Astrocyte of the cerebellum (primary cell): ENCODE data around the gene ABCB8.
"Not testable (repeated sequence)": the region's sequence is repeated elsewhere in the genome, so short reads cannot be mapped to it uniquely, and the experiment has no call there.

ENCODE experiments used
- DNase-seq: peaks from one replicate; pipeline ENCODE4 v3.0.0-alpha.2; 2011; ENCODE audit warnings: low read depth
- H3K4me3 ChIP-seq: 2 replicates; pipeline ENCODE4 v1.5.1; 2011; ENCODE audit warnings: mild to moderate bottlenecking, low read depth, low read length, moderate library complexity
- in situ Hi-C: cut with HindIII; loops from 2 replicates; pipeline ENCODE4 v1.10.0; 2017; ENCODE audit warnings: low sequenced_read_pairs
- TF ChIP-seq, protein P1 (sequence below): IDR thresholded peaks from 2 replicates; pipeline ENCODE4 v1.5.1; 2012; ENCODE audit warnings: low read length, low read depth, moderate library complexity, mild to moderate bottlenecking; ENCODE audit errors: missing control alignments

Gene ABCB8

GRCh38 chr7:151024435-151025056, 3.7 kb upstream of the ABCB8 start, which contains the start of gene ATG9B:
Gene ATG9B, minus strand, starts transcription at chr7:151024494. Its CDS starts 71 bp downstream, at chr7:151024423.
- TF ChIP-seq, protein P1, sequence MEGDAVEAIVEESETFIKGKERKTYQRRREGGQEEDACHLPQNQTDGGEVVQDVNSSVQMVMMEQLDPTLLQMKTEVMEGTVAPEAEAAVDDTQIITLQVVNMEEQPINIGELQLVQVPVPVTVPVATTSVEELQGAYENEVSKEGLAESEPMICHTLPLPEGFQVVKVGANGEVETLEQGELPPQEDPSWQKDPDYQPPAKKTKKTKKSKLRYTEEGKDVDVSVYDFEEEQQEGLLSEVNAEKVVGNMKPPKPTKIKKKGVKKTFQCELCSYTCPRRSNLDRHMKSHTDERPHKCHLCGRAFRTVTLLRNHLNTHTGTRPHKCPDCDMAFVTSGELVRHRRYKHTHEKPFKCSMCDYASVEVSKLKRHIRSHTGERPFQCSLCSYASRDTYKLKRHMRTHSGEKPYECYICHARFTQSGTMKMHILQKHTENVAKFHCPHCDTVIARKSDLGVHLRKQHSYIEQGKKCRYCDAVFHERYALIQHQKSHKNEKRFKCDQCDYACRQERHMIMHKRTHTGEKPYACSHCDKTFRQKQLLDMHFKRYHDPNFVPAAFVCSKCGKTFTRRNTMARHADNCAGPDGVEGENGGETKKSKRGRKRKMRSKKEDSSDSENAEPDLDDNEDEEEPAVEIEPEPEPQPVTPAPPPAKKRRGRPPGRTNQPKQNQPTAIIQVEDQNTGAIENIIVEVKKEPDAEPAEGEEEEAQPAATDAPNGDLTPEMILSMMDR, result no peak
- in situ Hi-C loops, result no loop called here
- no peak for DNase-seq
- no peak within 1 kb of the TSS for H3K4me3 ChIP-seq

DNA sequence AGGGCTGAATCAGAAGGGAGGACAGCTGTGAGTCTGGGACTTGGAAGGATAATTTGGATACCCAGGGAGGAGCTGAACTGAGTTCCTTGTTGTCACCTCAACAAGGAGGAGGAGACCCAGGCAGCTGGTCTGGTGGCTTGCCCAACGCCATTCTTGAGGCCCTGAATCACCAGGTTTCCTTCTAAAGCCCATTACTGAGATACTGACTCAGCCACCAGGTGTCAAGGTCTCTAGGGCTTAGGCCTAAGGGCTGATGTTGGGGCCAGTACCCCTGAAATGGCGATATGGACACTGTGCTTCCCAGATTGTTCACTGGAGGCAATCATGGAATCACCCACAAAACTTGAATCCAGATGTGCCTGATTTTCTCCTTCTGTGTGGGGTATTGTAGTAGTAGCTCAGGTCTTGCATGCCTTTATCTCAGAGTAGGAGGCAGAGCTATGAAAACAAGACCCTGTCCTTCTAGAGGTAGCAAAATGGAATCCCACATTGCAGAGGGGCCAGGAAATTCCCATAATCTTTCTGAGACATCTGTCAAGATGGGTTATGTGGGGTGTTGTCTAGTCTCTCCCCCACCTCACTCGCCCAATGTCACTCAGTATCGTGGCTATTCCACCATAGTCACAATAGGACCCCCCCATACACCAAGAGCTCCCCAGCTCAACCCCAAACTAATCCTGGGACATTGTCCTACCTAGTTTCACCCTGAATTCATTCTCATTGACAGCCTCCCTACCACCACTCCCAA, 2.2 kb upstream of the ABCB8 start:
- TF ChIP-seq, protein P1, result no peak
- no peak overlapping the region for H3K4me3 ChIP-seq
- in situ Hi-C loops, result no loop called here
- DNase-seq, result no peak

GRCh38 chr7:151026771-151027727, 1.2 kb upstream of the ABCB8 start:
- DNase-seq, H3K4me3 ChIP-seq, in situ Hi-C loops: not testable (repeated sequence)

- H3K4me3 ChIP-seq, result peak overlapping the region; percentile 84
- in situ Hi-C loops, DNase-seq: not testable (repeated sequence)
Measured at GRCh38 chr7:151027728-151028130, 521 bp upstream of the ABCB8 start.

- no peak for DNase-seq
- TF ChIP-seq, protein P1, result no peak
- in situ Hi-C loops, result no loop called here
Measured at GRCh38 chr7:151028948-151029501, 775 bp downstream of the ABCB8 start.

GRCh38 chr7:151031011-151031410, 2.8 kb downstream of the ABCB8 start:
- TF ChIP-seq, protein P1, result no peak
- H3K4me3 ChIP-seq, result no peak overlapping the region
- in situ Hi-C loops, result no loop called here
- no peak for DNase-seq

More at GRCh38 chr7:151028948-151029501, 775 bp downstream of the ABCB8 start:
- peak overlapping the region; percentile 84 for H3K4me3 ChIP-seq
